GM19463 (cell line): ENCODE data around the gene PDLIM1.
"Not testable (repeated sequence)": the region's sequence is repeated elsewhere in the genome, so short reads cannot be mapped to it uniquely, and the experiment has no call there.

Experiments used
- ATAC-seq: cut with Tn5 transposase; IDR thresholded peaks from one replicate; pipeline ENCODE4 v1.9.1; 2021; ENCODE audit warnings: mild to moderate bottlenecking, moderate library complexity; ENCODE audit not compliant: unreplicated experiment

The PDLIM1 gene

GRCh38 chr10:95243318-95243617, 47.5 kb downstream of the PDLIM1 start:
- ATAC-seq = no peak

DNA sequence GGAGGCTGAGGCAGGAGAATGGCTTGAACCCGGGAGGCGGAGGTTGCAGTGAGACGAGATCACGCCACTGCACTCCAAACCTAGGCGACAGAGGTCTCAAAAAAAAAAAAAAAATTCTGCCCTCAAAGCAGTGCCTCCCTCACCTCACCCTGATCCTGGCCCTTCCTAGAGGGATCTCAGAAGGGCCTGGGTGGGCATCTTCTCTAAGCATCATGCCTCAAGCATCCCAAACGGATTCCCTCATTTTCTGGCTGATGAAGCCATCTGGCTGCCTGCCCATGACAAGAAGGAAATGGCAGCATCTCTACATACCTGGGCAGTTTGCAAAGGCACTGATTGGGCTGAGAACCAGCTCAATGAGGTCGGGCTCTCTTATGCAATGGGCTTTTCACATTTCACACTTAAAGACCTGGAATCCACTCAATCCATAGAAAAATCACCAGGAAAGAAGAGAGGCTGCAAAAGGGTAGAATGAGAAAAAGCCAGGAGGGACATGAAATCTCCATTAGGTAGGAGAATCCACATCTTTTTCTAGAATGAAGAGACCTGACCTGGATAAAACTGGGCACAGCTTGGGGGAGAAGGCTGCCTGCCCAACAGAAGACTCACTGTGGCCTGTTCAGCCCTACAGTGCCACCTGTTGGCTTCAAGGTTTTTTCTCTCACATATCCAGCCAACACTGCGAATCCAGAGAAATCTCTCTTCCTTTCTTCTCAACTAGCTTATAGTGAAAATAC, 48.1 kb downstream of the PDLIM1 start:
- ATAC-seq = no peak

DNA sequence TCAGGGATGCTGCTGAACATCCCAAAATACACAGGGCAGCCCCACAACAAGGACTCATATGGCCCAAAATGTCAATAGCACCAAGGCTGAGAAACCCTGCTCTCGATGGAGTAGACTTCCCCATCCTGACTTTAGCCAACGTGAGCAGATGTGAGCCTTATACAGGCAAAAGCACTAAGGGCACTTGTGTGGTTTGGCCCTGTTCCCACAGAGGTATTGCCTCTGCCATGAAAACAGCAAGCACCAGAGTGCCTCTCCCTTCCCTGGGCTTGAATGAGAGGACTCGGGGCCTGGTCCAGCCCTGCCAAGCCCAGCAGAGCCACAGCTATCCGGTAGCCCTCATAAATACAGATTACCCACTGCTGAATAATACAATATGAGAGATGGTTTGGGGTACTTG, 49.3 kb downstream of the PDLIM1 start:
- ATAC-seq = no peak

GRCh38 chr10:95240811-95241210, 50.0 kb downstream of the PDLIM1 start:
- no peak for ATAC-seq

DNA sequence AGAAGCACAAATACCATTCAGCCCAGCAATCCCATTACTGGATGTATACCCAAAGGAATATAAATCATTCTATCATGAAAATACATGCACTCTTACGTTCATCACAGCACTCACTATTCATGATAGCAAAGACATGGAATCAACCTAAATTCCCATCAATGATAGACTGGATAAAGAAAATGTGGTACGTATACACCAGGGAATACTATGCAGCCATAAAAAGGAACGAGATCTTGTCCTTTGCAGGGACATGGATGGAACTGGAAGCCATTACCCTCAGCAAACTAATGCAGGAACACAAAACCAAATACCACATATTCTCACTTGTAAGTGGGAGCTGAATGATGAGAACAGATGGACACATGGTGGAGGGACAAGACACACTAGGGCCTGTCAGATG, 50.7 kb downstream of the PDLIM1 start:
- ATAC-seq = not testable (repeated sequence)

DNA sequence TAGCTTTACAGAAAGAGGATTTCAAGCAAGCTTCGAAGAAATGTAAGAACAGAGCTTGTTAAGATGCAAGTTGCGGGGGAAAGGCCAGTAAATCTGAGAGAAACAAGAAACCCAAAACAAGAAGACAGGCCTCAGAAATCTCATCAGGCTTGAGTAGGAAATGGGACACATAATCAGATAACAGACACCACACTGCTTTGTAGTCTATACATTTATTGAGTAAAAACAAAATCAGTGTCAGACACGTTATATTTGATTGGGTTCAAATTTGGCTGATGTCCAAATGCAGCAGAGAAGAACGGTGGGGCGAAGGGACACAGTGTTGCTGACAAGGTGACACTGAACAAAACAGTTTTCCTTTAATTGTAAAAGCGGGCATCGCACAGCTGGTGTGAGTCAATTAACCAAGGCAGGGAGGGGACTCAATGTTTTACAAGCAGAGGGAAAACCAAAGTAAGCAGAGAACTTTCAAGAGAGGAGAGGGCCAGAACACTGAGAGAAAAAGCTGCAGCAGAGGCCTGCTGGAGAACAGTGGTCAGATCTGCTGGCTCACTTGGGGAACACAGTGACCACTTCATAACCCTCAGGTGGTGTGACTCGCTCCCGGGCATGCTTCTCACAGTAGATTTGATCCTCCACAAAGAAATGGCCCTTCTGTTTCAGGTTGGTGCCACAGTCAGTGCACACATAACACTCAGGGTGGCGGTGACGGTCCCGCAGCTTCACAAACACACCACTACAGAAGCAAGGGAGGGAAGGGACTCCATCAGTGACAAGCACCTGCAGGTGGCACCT, 53.2 kb downstream of the PDLIM1 start:
- no peak for ATAC-seq

GRCh38 chr10:95236068-95236903, 54.5 kb downstream of the PDLIM1 start:
- ATAC-seq = peak; percentile 94

GRCh38 chr10:95235676-95236067, 55.1 kb downstream of the PDLIM1 start:
- no peak for ATAC-seq

- no peak for ATAC-seq
Observed at GRCh38 chr10:95234951-95235350, 55.9 kb downstream of the PDLIM1 start.

- no peak for ATAC-seq
Observed at GRCh38 chr10:95233377-95234034, 57.3 kb downstream of the PDLIM1 start.

- peak; percentile 84 for ATAC-seq
Observed at GRCh38 chr10:95230677-95231586, 59.9 kb downstream of the PDLIM1 start.

DNA sequence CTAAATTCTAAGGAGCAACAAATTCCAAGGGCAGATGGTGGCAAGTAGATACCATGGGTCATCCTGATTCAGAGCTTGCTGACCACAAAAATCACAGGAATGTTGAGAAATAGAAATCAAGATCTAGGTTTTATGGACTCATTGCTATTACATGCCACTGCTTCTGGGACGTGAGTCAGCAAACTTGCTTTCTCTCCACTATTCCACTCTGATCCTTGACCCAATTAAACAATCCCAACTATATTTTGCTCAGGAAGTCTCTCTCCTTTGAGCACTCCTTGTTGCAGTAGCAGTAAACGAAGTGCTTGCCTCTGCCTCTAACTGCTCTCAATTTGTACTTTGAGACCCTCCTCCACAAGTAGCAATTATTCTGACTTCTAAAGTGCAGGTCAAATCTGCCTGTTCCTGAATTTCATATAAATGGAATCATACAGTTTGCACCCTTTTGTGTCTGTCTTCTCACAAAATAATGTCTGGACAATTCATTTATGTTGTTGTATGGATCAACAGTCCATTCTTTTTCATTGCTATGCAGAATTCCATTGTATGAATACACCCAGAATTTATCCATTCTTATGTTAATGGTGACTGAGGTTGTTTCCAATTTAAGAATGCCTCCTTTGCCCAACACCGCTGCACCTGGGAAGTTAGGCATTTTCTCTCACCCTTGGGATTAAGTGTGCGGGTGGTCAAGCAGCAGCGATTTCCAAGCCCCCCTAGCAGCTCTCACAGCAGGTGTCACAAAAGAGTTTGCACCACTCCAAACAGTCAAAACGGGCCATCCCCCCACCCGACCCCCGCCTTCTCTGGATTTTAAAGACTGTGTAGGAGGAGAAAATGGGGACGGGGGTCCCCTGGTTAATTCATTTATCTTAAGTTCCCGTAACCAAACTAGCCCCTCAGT, 60.8 kb downstream of the PDLIM1 start:
- no peak for ATAC-seq

DNA sequence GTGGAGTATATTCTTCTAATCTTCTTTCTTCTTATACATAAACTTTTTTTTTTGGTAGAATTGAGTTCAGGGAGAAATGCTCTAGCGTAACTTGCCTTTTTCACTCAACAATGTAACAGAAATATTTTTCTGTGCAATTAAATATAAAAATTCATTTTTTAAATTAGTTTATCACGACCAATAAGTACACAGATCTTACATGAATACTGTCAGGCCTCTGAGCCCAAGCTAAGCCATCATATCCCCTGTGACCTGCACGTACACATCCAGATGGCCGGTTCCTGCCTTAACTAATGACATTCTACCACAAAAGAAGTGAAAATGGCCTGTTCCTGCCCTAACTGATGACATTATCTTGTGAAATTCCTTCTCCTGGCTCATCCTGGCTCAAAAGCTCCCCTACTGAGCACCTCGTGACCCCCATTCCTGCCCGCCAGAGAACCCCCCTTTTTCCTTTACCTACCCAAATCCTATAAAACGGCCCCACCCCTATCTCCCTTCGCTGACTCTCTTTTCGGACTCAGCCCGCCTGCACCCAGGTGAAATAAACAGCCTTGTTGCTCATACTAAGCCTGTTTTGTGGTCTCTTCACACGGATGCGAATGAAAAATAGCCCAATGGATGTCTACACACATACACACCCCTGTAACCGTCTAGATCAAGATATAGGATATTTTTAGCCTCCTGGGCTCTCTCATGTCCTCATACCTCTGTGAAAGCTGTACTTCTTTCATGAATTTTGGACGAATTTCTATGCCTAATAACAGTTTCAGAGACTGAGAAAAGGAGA, 61.7 kb downstream of the PDLIM1 start:
- ATAC-seq = not testable (repeated sequence)

DNA sequence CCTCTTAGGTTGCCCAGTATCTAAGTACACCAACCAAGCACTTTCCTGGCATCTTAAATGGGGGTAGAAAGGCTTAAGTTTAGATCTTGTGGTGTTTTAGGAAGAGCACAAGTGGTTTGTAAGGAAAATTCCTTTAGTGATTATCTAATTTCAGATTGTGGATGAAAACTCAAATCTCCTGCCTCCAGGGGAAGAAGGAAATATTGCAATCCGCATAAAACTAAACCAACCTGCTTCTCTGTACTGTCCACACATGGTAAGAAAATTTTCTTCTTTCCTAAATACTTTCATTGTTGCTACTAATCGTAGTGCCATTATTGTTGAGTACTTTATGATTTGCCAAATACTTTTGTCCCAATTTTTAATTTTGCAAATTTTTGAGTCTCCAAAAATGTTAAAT, 65.7 kb downstream of the PDLIM1 start:
- no peak for ATAC-seq

DNA sequence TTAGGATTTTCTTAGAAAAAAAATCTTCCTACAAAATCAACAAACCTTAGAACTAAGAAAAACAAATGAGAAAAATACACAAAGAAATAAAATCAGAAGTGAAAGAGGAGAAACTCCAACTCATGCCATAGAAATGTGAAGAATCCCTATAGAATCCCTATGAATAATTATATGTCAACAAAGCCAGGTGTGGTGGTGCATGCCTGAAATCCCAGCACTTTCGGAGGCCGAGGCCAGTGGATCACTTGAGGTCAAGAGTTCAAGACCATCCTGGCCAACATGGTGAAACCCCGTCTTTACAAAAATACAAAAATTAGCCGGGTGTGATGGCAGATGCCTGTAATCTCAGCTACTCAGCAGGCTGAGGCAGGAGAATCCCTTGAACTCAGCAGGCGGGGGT, 69.7 kb downstream of the PDLIM1 start:
- ATAC-seq = no peak

- ATAC-seq = no peak
Observed at GRCh38 chr10:95220539-95220938, 70.3 kb downstream of the PDLIM1 start.

DNA sequence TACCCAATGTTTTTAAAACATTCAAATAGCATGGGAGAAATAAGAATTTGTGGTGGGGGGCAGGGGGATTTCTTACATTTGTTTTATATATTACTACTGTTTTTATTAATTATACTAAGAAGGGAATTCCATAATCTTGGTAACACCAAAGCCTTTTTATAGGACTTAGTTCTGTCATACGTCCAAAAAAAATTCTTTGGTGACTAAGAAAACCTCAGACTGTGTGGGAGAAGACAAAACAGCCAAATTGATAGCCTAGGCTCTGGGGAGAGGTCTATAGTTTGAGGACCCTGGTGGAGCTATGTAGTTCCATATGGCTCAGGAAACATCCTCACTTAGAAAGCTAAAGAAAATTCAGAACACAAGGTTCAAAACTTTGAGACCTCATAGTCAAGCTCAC, 73.3 kb downstream of the PDLIM1 start:
- no peak for ATAC-seq

GRCh38 chr10:95214793-95215192, 76.0 kb downstream of the PDLIM1 start:
- peak; percentile 83 for ATAC-seq
